GM23338 (cell line): ENCODE measurements around the gene KIAA1217. TPM values are rescaled to one million over a fixed set of nuclear protein-coding genes. Genes with fewer than 3 reads are reported as not detected.

ENCODE experiments used
- ATAC-seq: fragments of 200-7000 bp; cut with Tn5 transposase; 3 replicates; pipeline ENCODE4 v1.9.1; 2020
- DNase-seq: peaks from one replicate; pipeline ENCODE4 v3.0.0-alpha.2; 2015; ENCODE audit warnings: low spot score
- H2AFZ ChIP-seq: fragments of 200-600 bp; sonication (generic); 2 replicates; pipeline ENCODE4 v1.8.0; 2016; ENCODE audit warnings: antibody characterized with exemption, mild to moderate bottlenecking, moderate library complexity
- H3F3A ChIP-seq: fragments of 200-600 bp; sonication (generic); replicated peaks from 2 replicates; pipeline ENCODE4 v1.8.0; 2017; ENCODE audit warnings: antibody characterized with exemption, mixed run types, low read depth
- H3K27ac ChIP-seq: fragments of 200-600 bp; sonication (generic); 2 replicates; pipeline ENCODE4 v1.6.1; 2016; ENCODE audit warnings: low read depth
- H3K27me3 ChIP-seq: fragments of 200-600 bp; sonication (generic); 2 replicates; pipeline ENCODE4 v1.8.0; 2016; ENCODE audit warnings: mild to moderate bottlenecking, mixed run types, moderate library complexity; ENCODE audit not compliant: insufficient read depth
- H3K36me3 ChIP-seq: fragments of 200-600 bp; sonication (generic); 2 replicates; pipeline ENCODE4 v1.8.0; 2016; ENCODE audit warnings: mild to moderate bottlenecking; ENCODE audit not compliant: insufficient read depth
- H3K4me1 ChIP-seq: fragments of 200-600 bp; sonication (generic); 2 replicates; pipeline ENCODE4 v1.8.0; 2016; ENCODE audit warnings: mild to moderate bottlenecking, moderate library complexity; ENCODE audit not compliant: insufficient read depth
- H3K4me2 ChIP-seq: fragments of 200-600 bp; sonication (generic); 2 replicates; pipeline ENCODE4 v1.7.1; 2017; ENCODE audit warnings: mixed run types
- H3K4me3 ChIP-seq: fragments of 200-600 bp; sonication (generic); 2 replicates; pipeline ENCODE4 v1.6.1; 2016; ENCODE audit warnings: mixed run types
- H3K79me2 ChIP-seq: fragments of 200-600 bp; sonication (generic); replicated peaks from 2 replicates; pipeline ENCODE4 v1.8.0; 2017; ENCODE audit warnings: mild to moderate bottlenecking; ENCODE audit not compliant: insufficient read depth
- H3K9me2 ChIP-seq: fragments of 200-600 bp; sonication (generic); 2 replicates; pipeline ENCODE4 v1.8.0; 2017; ENCODE audit not compliant: insufficient read depth
- H4K20me1 ChIP-seq: fragments of 200-600 bp; sonication (generic); replicated peaks from 2 replicates; pipeline ENCODE4 v1.8.0; 2017; ENCODE audit warnings: mild to moderate bottlenecking; ENCODE audit not compliant: insufficient read depth
- H3K27ac Mint-ChIP-seq: 2 replicates; pipeline ENCODE4 v1.8.0; 2020; ENCODE audit warnings: inconsistent platforms, mild to moderate bottlenecking, moderate library complexity, mixed read lengths
- H3K27me3 Mint-ChIP-seq: 3 replicates; pipeline ENCODE4 v1.8.0; 2022; ENCODE audit warnings: low read depth, mild to moderate bottlenecking, moderate library complexity, mixed read lengths, inconsistent platforms; ENCODE audit not compliant: insufficient read depth, poor library complexity
- H3K36me3 Mint-ChIP-seq: 3 replicates; pipeline ENCODE4 v1.8.0; 2021; ENCODE audit warnings: low read depth, mild to moderate bottlenecking, inconsistent platforms, moderate library complexity, mixed read lengths
- H3K4me1 Mint-ChIP-seq: 3 replicates; pipeline ENCODE4 v1.8.0; 2020; ENCODE audit warnings: mild to moderate bottlenecking, inconsistent platforms, mixed read lengths
- H3K4me3 Mint-ChIP-seq: 3 replicates; pipeline ENCODE4 v1.8.0; 2021; ENCODE audit warnings: moderate library complexity, mild to moderate bottlenecking, inconsistent platforms, mixed read lengths
- H3K9me3 Mint-ChIP-seq: 3 replicates; pipeline ENCODE4 v1.8.0; 2020; ENCODE audit warnings: moderate library complexity, mild to moderate bottlenecking, inconsistent platforms, mixed read lengths
- NANOG ChIP-seq: IDR thresholded peaks from 2 replicates; pipeline ENCODE4 v1.6.1; 2016; ENCODE audit warnings: antibody characterized with exemption, borderline replicate concordance
- REST ChIP-seq: IDR thresholded peaks from one replicate; pipeline ENCODE4 v1.6.1; 2018; ENCODE audit warnings: antibody characterized with exemption; ENCODE audit not compliant: unreplicated experiment
- ZNF114 ChIP-seq: fragments of 250-450 bp; sonication (Bioruptor Pico); IDR thresholded peaks from 2 replicates; pipeline ENCODE4 v1.5.0; 2020; ENCODE audit warnings: mild to moderate bottlenecking, moderate library complexity
- ZNF462 ChIP-seq: fragments of 250-450 bp; sonication (Bioruptor Pico); IDR thresholded peaks from 2 replicates; pipeline ENCODE4 v1.5.0; 2020; ENCODE audit warnings: mild to moderate bottlenecking, moderate library complexity
- polyA plus RNA-seq: library from polyadenylated mRNA; unstranded; fragments of >200 nt; fragmentation: Nextera tagmentation; extraction: Ambion mirVana; gene quantifications from 2 replicates; pipeline ENCODE4 v1.2.1, GENCODE V29; 2016
- total RNA-seq: library from RNA; depleted of rRNA; stranded (reverse); fragments of >200 nt; shearing (Covaris generic); gene quantifications from 2 replicates; pipeline ENCODE4 v1.2.3, GENCODE V29; 2014

Gene KIAA1217
- total and polyA plus RNA-seq, 2 experiments from 2014 or later, result 6.4 to 9.1 TPM

GRCh38 chr10:24531439-24531838, 322.5 kb downstream of the KIAA1217 start:
- TF ChIP-seq REST, result no peak
- TF ChIP-seq ZNF114, result no peak
- no peak for TF ChIP-seq ZNF462 (CRISPR knock-in tag)
- no peak for TF ChIP-seq NANOG

More at GRCh38 chr10:24531439-24531838, 322.5 kb downstream of the KIAA1217 start:
- peaks cover 32% of the 10 kb centered on the region for H3K36me3 Mint-ChIP-seq
- Histone ChIP-seq H3F3A (no peaks in the 10 kb centered on the region), H2AFZ (no peak overlapping the region), H3K9me2 (0 out of 2 replicates have a peak, but pooled peaks cover 3% of the 10 kb centered on the region), H3K27me3 (no peaks in the 10 kb centered on the region), H3K4me1 (no peaks in the 10 kb centered on the region), H3K4me2 (no peak overlapping the region), H3K4me3 (no peak overlapping the region), H4K20me1 (no peaks in the 10 kb centered on the region), H3K36me3 (no peaks in the 10 kb centered on the region), H3K79me2 (no peaks in the 10 kb centered on the region), H3K27ac (no peak overlapping the region)
- no peaks in the 10 kb centered on the region for H3K9me3 Mint-ChIP-seq
- no peak overlapping the region for H3K4me3 Mint-ChIP-seq
- DNase-seq, result no peak
- no peaks in the 10 kb centered on the region for H3K4me1 Mint-ChIP-seq
- no peaks in the 10 kb centered on the region for H3K27me3 Mint-ChIP-seq
- no peak for ATAC-seq
- H3K27ac Mint-ChIP-seq, result no peak overlapping the region
